Measurements from ENCODE around the gene FIS1.
"Not testable (repeated sequence)": the region's sequence is repeated elsewhere in the genome, so short reads cannot be mapped to it uniquely, and the experiment has no call there.

The FIS1 gene

GRCh38 chr7:101244375-101245146 lies at the start of gene FIS1:
FIS1 (minus strand) TSS chr7:101245081; CDS start chr7:101245004, 77 bp downstream.
- DNase-seq, result peak; percentile 82 to 88

GRCh38 chr7:101294039-101294831 lies 49.4 kb upstream of the FIS1 start:
- no peak for DNase-seq

GRCh38 chr7:101293069-101294021 lies 48.5 kb upstream of the FIS1 start:
- DNase-seq, result not testable (repeated sequence)

- DNase-seq, result not testable (repeated sequence)
Observed at GRCh38 chr7:101292566-101292965, 47.7 kb upstream of the FIS1 start.

GRCh38 chr7:101290186-101291037 lies 45.5 kb upstream of the FIS1 start:
- DNase-seq, result peak; percentile 2 to 3

GRCh38 chr7:101289687-101290086 lies 44.8 kb upstream of the FIS1 start:
- not testable (repeated sequence) for DNase-seq

- no peak for DNase-seq
Observed at GRCh38 chr7:101288439-101288838, 43.6 kb upstream of the FIS1 start.

GRCh38 chr7:101287032-101287431 lies 42.2 kb upstream of the FIS1 start:
- peak in 1 of 2 experiments; percentile 5 for DNase-seq

- not testable (repeated sequence) for DNase-seq
Observed at GRCh38 chr7:101285880-101286279, 41.0 kb upstream of the FIS1 start.

- DNase-seq, result no peak
Observed at GRCh38 chr7:101285171-101285570, 40.3 kb upstream of the FIS1 start.

GRCh38 chr7:101280912-101281311 lies 36.0 kb upstream of the FIS1 start:
- DNase-seq, result not testable (repeated sequence)

GRCh38 chr7:101278461-101279292 lies 33.8 kb upstream of the FIS1 start:
- no peak for DNase-seq

- no peak for DNase-seq
Observed at GRCh38 chr7:101277155-101277554, 32.3 kb upstream of the FIS1 start.

GRCh38 chr7:101273206-101273605 lies 28.3 kb upstream of the FIS1 start:
- DNase-seq, result no peak

- no peak for DNase-seq
Observed at GRCh38 chr7:101271021-101271420, 26.1 kb upstream of the FIS1 start.

- DNase-seq, result no peak
Observed at GRCh38 chr7:101269664-101270063, 24.8 kb upstream of the FIS1 start.

- DNase-seq, result no peak
Observed at GRCh38 chr7:101265622-101266516, 21.0 kb upstream of the FIS1 start.

- DNase-seq, result peak in 1 of 2 experiments; percentile 4
Observed at GRCh38 chr7:101264102-101264706, 19.3 kb upstream of the FIS1 start.

GRCh38 chr7:101258243-101258731 lies 13.4 kb upstream of the FIS1 start:
- DNase-seq, result no peak
